Loucy (cell line): ENCODE measurements around the gene ATRIP.

Source experiments
- H2AFZ ChIP-seq: fragments of 200-600 bp; sonication (generic); 2 replicates; pipeline ENCODE4 v1.6.0; 2016; ENCODE audit warnings: antibody characterized with exemption, mild to moderate bottlenecking, low read length, moderate library complexity
- H3F3A ChIP-seq: fragments of 200-600 bp; 2 replicates; pipeline ENCODE4 v1.6.0; 2016; ENCODE audit warnings: antibody characterized with exemption, low read depth, mild to moderate bottlenecking
- H3K27me3 ChIP-seq: fragments of 200-600 bp; sonication (generic); 2 replicates; pipeline ENCODE4 v1.6.1; 2014; ENCODE audit warnings: low read length, mild to moderate bottlenecking; ENCODE audit not compliant: insufficient read depth, poor library complexity, severe bottlenecking
- H3K36me3 ChIP-seq: fragments of 200-600 bp; sonication (generic); 2 replicates; pipeline ENCODE4 v1.6.1; 2016; ENCODE audit warnings: low read length; ENCODE audit not compliant: insufficient read depth
- H3K4me1 ChIP-seq: fragments of 200-600 bp; sonication (generic); 2 replicates; pipeline ENCODE4 v1.5.1; 2014; ENCODE audit warnings: low read length, mild to moderate bottlenecking; ENCODE audit not compliant: insufficient read depth, poor library complexity, severe bottlenecking
- H3K4me2 ChIP-seq: fragments of 200-600 bp; sonication (generic); 2 replicates; pipeline ENCODE4 v1.6.0; 2014; ENCODE audit warnings: antibody characterized with exemption, low read length, low read depth, mild to moderate bottlenecking; ENCODE audit not compliant: poor library complexity, severe bottlenecking
- H3K4me3 ChIP-seq: fragments of 200-600 bp; sonication (generic); 2 replicates; pipeline ENCODE4 v1.5.1; 2014; ENCODE audit warnings: low read length, mild to moderate bottlenecking, mixed read lengths; ENCODE audit not compliant: poor library complexity, severe bottlenecking
- H3K79me2 ChIP-seq: fragments of 200-600 bp; sonication (generic); 2 replicates; pipeline ENCODE4 v1.6.1; 2014; ENCODE audit warnings: low read length; ENCODE audit not compliant: insufficient read depth
- H3K9ac ChIP-seq: fragments of 200-600 bp; sonication (generic); 2 replicates; pipeline ENCODE4 v1.6.0; 2014; ENCODE audit warnings: mild to moderate bottlenecking, low read depth, low read length, moderate library complexity; ENCODE audit not compliant: poor library complexity, severe bottlenecking
- H3K9me2 ChIP-seq: fragments of 200-600 bp; sonication (generic); replicated peaks from 2 replicates; pipeline ENCODE4 v1.6.1; 2016; ENCODE audit warnings: low read depth, low read length, mixed read lengths
- H3K9me3 ChIP-seq: fragments of 200-600 bp; sonication (generic); 2 replicates; pipeline ENCODE4 v1.6.1; 2014; ENCODE audit warnings: mild to moderate bottlenecking, antibody characterized with exemption, low read length, low read depth; ENCODE audit not compliant: insufficient read depth
- H4K20me1 ChIP-seq: fragments of 200-600 bp; sonication (generic); 2 replicates; pipeline ENCODE4 v1.6.0; 2014; ENCODE audit warnings: antibody characterized with exemption, low read length, mild to moderate bottlenecking; ENCODE audit not compliant: insufficient read depth, poor library complexity, severe bottlenecking
- EZH2phosphoT487 ChIP-seq: fragments of 200-600 bp; IDR thresholded peaks from 2 replicates; pipeline ENCODE4 v1.6.1; 2018; ENCODE audit warnings: antibody characterized with exemption, mild to moderate bottlenecking, moderate library complexity, borderline replicate concordance
- TF ChIP-seq, protein P1 (sequence below): fragments of 200-600 bp; sonication (generic); conservative IDR thresholded peaks from 2 replicates; pipeline ENCODE4 v1.5.1; 2014; ENCODE audit warnings: mild to moderate bottlenecking, antibody characterized with exemption, low read length

The ATRIP gene

DNA sequence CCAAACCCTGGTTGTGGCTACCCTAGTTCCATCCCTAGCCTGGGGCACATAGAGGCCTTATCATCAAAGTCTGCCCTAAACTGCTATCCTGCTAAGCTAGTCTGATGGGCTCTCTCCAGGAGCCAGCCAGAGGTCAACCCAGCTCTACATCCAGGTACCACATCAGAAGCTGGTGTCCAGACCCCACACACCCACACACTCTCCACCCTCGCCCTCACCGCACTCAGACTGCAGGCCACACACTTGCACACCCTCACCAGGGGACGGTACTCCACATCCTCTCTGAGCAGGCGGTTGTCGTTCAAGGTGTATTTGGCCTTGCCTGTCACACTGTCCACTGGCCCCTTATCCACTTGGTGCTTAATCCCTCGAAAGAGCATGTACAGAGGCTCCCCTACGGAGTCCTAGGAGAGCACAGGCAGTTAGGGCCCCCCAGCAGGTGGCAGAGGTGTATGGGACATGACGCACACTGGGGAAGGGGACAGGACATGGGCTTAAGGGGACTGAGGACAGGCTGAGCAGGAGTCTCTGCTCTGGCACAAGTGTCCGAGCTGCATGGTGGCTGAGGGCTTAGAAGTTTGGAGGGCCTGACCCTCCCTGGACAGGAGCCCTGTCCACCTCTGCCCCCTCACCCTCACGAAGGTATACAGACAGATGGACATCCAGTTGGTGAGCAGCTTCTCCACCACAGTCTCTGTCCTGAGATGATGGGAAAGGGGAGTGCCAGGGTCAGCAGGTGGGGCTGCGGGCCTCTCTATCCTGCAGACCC is 34.7 kb upstream of the ATRIP start:
- no peak overlapping the region for H2AFZ ChIP-seq
- no peaks in the 10 kb centered on the region for H3K79me2 ChIP-seq
- H3K4me1 ChIP-seq: peaks cover 8% of the 10 kb centered on the region
- no peaks in the 10 kb centered on the region for H3F3A ChIP-seq
- H4K20me1 ChIP-seq: no peaks in the 10 kb centered on the region
- H3K4me2 ChIP-seq: no peak overlapping the region
- H3K9me3 ChIP-seq: no peaks in the 10 kb centered on the region
- H3K36me3 ChIP-seq: peaks cover 69% of the 10 kb centered on the region; the same call in 1 of the 2 replicates
- no peak overlapping the region for H3K4me3 ChIP-seq
- TF ChIP-seq EZH2phosphoT487: no peak
- TF ChIP-seq, protein P1, sequence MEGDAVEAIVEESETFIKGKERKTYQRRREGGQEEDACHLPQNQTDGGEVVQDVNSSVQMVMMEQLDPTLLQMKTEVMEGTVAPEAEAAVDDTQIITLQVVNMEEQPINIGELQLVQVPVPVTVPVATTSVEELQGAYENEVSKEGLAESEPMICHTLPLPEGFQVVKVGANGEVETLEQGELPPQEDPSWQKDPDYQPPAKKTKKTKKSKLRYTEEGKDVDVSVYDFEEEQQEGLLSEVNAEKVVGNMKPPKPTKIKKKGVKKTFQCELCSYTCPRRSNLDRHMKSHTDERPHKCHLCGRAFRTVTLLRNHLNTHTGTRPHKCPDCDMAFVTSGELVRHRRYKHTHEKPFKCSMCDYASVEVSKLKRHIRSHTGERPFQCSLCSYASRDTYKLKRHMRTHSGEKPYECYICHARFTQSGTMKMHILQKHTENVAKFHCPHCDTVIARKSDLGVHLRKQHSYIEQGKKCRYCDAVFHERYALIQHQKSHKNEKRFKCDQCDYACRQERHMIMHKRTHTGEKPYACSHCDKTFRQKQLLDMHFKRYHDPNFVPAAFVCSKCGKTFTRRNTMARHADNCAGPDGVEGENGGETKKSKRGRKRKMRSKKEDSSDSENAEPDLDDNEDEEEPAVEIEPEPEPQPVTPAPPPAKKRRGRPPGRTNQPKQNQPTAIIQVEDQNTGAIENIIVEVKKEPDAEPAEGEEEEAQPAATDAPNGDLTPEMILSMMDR: no peak
- no peaks in the 10 kb centered on the region for H3K9me2 ChIP-seq
- H3K27me3 ChIP-seq: no peaks in the 10 kb centered on the region
- H3K9ac ChIP-seq: no peak overlapping the region

DNA sequence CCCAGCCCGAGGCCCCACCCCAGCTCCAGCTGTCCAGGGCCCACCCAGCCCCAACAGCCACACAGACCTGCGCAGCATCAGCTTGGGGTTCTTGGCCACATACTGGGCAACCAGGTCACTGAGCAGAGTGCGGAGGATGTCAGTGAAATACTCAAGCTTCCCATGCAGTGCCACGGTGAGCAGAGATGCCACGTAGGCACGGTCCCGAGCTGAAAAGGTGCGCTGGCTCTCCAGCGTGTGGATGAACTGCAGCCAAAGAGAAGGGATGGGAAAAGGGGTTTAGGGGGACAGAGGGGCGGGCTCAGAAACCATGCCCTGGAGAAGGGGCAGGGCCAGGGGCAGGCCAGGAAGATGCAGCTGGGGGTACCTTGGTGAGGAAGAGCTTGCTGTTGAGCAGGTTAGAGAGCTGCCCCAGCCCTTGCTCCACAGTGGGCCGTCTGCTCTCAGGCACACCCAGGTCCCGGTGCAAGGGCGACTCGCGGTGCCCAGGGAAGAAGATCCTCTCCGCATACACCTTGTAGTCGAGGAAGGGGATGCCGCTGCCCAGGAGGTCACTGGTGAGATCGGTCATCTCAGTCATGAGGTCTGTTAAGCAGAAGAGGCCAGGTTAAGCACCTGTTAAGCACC is 34.0 kb upstream of the ATRIP start:
- H4K20me1 ChIP-seq: no peaks in the 10 kb centered on the region
- no peaks in the 10 kb centered on the region for H3K27me3 ChIP-seq
- no peak overlapping the region for H3K9ac ChIP-seq
- H2AFZ ChIP-seq: no peak overlapping the region
- H3K36me3 ChIP-seq: peaks cover 69% of the 10 kb centered on the region; the same call in 1 of the 2 replicates
- H3K4me2 ChIP-seq: no peak overlapping the region
- H3K9me3 ChIP-seq: no peaks in the 10 kb centered on the region
- H3K4me1 ChIP-seq: peaks cover 1% of the 10 kb centered on the region
- no peaks in the 10 kb centered on the region for H3F3A ChIP-seq
- no peak for TF ChIP-seq EZH2phosphoT487
- TF ChIP-seq, protein P1: no peak
- H3K4me3 ChIP-seq: no peak overlapping the region
- no peaks in the 10 kb centered on the region for H3K9me2 ChIP-seq
- H3K79me2 ChIP-seq: no peaks in the 10 kb centered on the region

- H3K36me3 ChIP-seq: peaks cover 74% of the 10 kb centered on the region; the same call in 1 of the 2 replicates
- TF ChIP-seq EZH2phosphoT487: no peak
- TF ChIP-seq, protein P1: no peak
- no peaks in the 10 kb centered on the region for H3K9me2 ChIP-seq
- H3K79me2 ChIP-seq: no peaks in the 10 kb centered on the region
- H2AFZ ChIP-seq: no peak overlapping the region
- H3K4me3 ChIP-seq: no peak overlapping the region
- no peaks in the 10 kb centered on the region for H4K20me1 ChIP-seq
- no peaks in the 10 kb centered on the region for H3K9me3 ChIP-seq
- no peaks in the 10 kb centered on the region for H3F3A ChIP-seq
- H3K27me3 ChIP-seq: no peaks in the 10 kb centered on the region
- no peak overlapping the region for H3K4me2 ChIP-seq
- H3K9ac ChIP-seq: no peak overlapping the region
- H3K4me1 ChIP-seq: no peaks in the 10 kb centered on the region
These were observed 33.5 kb upstream of the ATRIP start for GRCh38 chr3:48413086-48413485.
